Measurements from ENCODE around the gene PPP2R5B.

DNA sequence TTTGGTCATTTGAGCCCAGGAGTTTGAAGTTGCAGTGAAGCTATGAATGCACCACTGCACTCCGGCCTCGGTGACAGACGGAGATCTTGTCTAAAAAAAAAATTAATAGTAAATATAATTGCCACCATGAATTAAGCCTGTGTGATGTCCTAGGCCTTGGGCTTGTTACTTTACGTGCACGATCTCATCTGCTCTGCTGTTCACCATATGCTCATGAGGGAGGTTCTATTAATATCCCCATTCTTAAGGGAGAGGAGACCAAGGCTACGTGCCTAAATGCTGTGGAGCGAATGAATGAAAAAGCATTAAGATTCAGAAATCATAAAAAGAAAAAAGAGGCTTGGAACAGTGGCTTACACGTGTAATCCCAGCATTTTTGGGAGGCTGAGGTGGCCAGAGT, 4.9 kb upstream of the PPP2R5B start:
- TF ChIP-seq, protein P1, sequence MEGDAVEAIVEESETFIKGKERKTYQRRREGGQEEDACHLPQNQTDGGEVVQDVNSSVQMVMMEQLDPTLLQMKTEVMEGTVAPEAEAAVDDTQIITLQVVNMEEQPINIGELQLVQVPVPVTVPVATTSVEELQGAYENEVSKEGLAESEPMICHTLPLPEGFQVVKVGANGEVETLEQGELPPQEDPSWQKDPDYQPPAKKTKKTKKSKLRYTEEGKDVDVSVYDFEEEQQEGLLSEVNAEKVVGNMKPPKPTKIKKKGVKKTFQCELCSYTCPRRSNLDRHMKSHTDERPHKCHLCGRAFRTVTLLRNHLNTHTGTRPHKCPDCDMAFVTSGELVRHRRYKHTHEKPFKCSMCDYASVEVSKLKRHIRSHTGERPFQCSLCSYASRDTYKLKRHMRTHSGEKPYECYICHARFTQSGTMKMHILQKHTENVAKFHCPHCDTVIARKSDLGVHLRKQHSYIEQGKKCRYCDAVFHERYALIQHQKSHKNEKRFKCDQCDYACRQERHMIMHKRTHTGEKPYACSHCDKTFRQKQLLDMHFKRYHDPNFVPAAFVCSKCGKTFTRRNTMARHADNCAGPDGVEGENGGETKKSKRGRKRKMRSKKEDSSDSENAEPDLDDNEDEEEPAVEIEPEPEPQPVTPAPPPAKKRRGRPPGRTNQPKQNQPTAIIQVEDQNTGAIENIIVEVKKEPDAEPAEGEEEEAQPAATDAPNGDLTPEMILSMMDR (IDR thresholded peaks at IDR 0.05): no peak
- TF ChIP-seq EP300 (IDR thresholded peaks at IDR 0.05) (no peak), POLR2AphosphoS5 (IDR thresholded peaks at IDR 0.05) (no peak), POLR2A (IDR thresholded peaks at IDR 0.05) (no peak)
